PC-9 (cell line): ENCODE data around the gene MRPL27. TPM values are rescaled to one million over a fixed set of nuclear protein-coding genes. Genes with fewer than 3 reads are reported as not detected.

Experiments used
- BruUV-seq: library from RNA; stranded (reverse); fragments of 400-500 nt; replicated peaks from 2 replicates; lab custom pipeline; 2021; lab: Mats Ljungman, UMichigan
- CTCF ChIA-PET: fragments of 300-600 bp; sonication (Branson Sonifier 250); formaldehyde crosslinking; loops from one replicate; lab custom pipeline; 2022; ENCODE audit warnings: antibody characterized with exemption; lab: Charles Lee
- POLR2A ChIA-PET: fragments of 300-600 bp; sonication (Branson Sonifier 250); formaldehyde crosslinking; loops from one replicate; lab custom pipeline; 2022; ENCODE audit warnings: antibody characterized with exemption; ENCODE audit not compliant: unreplicated experiment; lab: Charles Lee
- DNase-seq, 2 experiments: peaks; one replicate each; pipeline versions ENCODE4 v3.0.0 to v3.0.0-alpha.2; 2015 to 2022; ENCODE audit warnings: mixed read lengths in 1 of 2
- H2AFZ ChIP-seq: fragments of 200-600 bp; sonication (generic); 2 replicates; pipeline ENCODE4 v1.8.1; 2017; ENCODE audit warnings: antibody characterized with exemption
- H3F3A ChIP-seq: fragments of 200-600 bp; sonication (generic); 2 replicates; pipeline ENCODE4 v1.8.1; 2017; ENCODE audit warnings: antibody characterized with exemption, mild to moderate bottlenecking, low read depth; ENCODE audit not compliant: insufficient read depth
- H3K27ac ChIP-seq: fragments of 200-600 bp; sonication (generic); 2 replicates; pipeline ENCODE4 v1.6.1; 2016; ENCODE audit warnings: mixed run types
- H3K27me3 ChIP-seq: fragments of 200-600 bp; sonication (generic); 2 replicates; pipeline ENCODE4 v1.6.1; 2016; ENCODE audit warnings: low read depth, mixed run types; ENCODE audit not compliant: insufficient read depth
- H3K36me3 ChIP-seq: fragments of 200-600 bp; sonication (generic); 2 replicates; pipeline ENCODE4 v1.6.1; 2016; ENCODE audit warnings: low read depth, mixed run types
- H3K4me1 ChIP-seq: fragments of 200-600 bp; sonication (generic); replicated peaks from 2 replicates; pipeline ENCODE4 v1.6.1; 2016; ENCODE audit warnings: mixed run types; ENCODE audit not compliant: insufficient read depth
- H3K4me2 ChIP-seq: fragments of 200-600 bp; sonication (generic); 2 replicates; pipeline ENCODE4 v1.6.1; 2017; ENCODE audit warnings: mixed run types
- H3K4me3 ChIP-seq: fragments of 200-600 bp; sonication (generic); 2 replicates; pipeline ENCODE4 v1.6.1; 2016; ENCODE audit warnings: mixed run types
- H3K79me2 ChIP-seq: fragments of 200-600 bp; sonication (generic); 2 replicates; pipeline ENCODE4 v1.6.1; 2017; ENCODE audit warnings: low read depth, mixed run types
- H3K9me2 ChIP-seq: fragments of 200-600 bp; sonication (generic); 2 replicates; pipeline ENCODE4 v1.8.1; 2017; ENCODE audit warnings: mild to moderate bottlenecking; ENCODE audit not compliant: insufficient read depth
- H3K9me3 ChIP-seq: fragments of 200-600 bp; sonication (generic); 2 replicates; pipeline ENCODE4 v1.8.1; 2016; ENCODE audit warnings: low read depth; ENCODE audit not compliant: insufficient read depth
- H4K20me1 ChIP-seq: fragments of 200-600 bp; sonication (generic); 2 replicates; pipeline ENCODE4 v1.8.1; 2017; ENCODE audit not compliant: insufficient read depth
- EZH2 ChIP-seq: fragments of 200-600 bp; sonication (generic); IDR thresholded peaks from 2 replicates; pipeline ENCODE4 v1.8.0; 2017; ENCODE audit warnings: antibody characterized with exemption, low read depth
- intact Hi-C: fragments of 100-400 bp; cut with micrococcal nuclease; formaldehyde crosslinking; loops from one replicate; pipeline ENCODE4 v1.10.0; 2022; ENCODE audit not compliant: unreplicated experiment
- total RNA-seq: library from RNA; stranded (reverse); gene quantifications from 2 replicates; pipeline ENCODE4 v1.2.3, GENCODE V29; 2021
- TF ChIP-seq, protein P1 (sequence below): fragments of 200-600 bp; sonication (generic); conservative IDR thresholded peaks from 2 replicates; pipeline ENCODE4 v1.6.1; 2017; ENCODE audit warnings: mixed run types, antibody characterized with exemption, mild to moderate bottlenecking, moderate library complexity

MRPL27 gene
- total RNA-seq, 1 experiment from 2014 or later, result 48.3 TPM

- H3K9me3 ChIP-seq, result no peaks in the 10 kb centered on the region
- no peaks in the 10 kb centered on the region for H3K9me2 ChIP-seq
- H3K4me3 ChIP-seq, result no peak overlapping the region
- DNase-seq, result no peak
- BruUV-seq, result no TSS peak
- no peak overlapping the region for H3K4me2 ChIP-seq
- no peaks in the 10 kb centered on the region for H3K36me3 ChIP-seq
- no peaks in the 10 kb centered on the region for H3F3A ChIP-seq
- H3K27me3 ChIP-seq, result no peaks in the 10 kb centered on the region
- CTCF ChIA-PET, result no interaction called here
- H3K4me1 ChIP-seq, result 0 out of 2 replicates have a peak, but pooled peaks cover under 1% of the 10 kb centered on the region
- TF ChIP-seq, protein P1, sequence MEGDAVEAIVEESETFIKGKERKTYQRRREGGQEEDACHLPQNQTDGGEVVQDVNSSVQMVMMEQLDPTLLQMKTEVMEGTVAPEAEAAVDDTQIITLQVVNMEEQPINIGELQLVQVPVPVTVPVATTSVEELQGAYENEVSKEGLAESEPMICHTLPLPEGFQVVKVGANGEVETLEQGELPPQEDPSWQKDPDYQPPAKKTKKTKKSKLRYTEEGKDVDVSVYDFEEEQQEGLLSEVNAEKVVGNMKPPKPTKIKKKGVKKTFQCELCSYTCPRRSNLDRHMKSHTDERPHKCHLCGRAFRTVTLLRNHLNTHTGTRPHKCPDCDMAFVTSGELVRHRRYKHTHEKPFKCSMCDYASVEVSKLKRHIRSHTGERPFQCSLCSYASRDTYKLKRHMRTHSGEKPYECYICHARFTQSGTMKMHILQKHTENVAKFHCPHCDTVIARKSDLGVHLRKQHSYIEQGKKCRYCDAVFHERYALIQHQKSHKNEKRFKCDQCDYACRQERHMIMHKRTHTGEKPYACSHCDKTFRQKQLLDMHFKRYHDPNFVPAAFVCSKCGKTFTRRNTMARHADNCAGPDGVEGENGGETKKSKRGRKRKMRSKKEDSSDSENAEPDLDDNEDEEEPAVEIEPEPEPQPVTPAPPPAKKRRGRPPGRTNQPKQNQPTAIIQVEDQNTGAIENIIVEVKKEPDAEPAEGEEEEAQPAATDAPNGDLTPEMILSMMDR, result no peak
- no peak for TF ChIP-seq EZH2
- no peaks in the 10 kb centered on the region for H4K20me1 ChIP-seq
- POLR2A ChIA-PET, result no interaction called here
- intact Hi-C loops, result no loop called here
- no peaks in the 10 kb centered on the region for H3K79me2 ChIP-seq
- no peak overlapping the region for H2AFZ ChIP-seq
- no peak overlapping the region for H3K27ac ChIP-seq
Measured at GRCh38 chr17:50414808-50415207, 41.8 kb upstream of the MRPL27 start.

- intact Hi-C loops, result no loop called here
- Histone ChIP-seq H3K36me3 (no peaks in the 10 kb centered on the region), H3K4me1 (no peaks in the 10 kb centered on the region), H3K27me3 (no peaks in the 10 kb centered on the region), H3K9me3 (no peaks in the 10 kb centered on the region), H3K27ac (no peak overlapping the region), H3K79me2 (no peaks in the 10 kb centered on the region), H3K9me2 (no peaks in the 10 kb centered on the region), H3F3A (no peaks in the 10 kb centered on the region), H4K20me1 (no peaks in the 10 kb centered on the region), H3K4me3 (no peak overlapping the region), H3K4me2 (no peak overlapping the region), H2AFZ (no peak overlapping the region)
- no peak for DNase-seq
- POLR2A ChIA-PET, result interaction anchor here (0.6 kb wide), 2 partner anchors 26 to 738 kb away, joined by 3 to 4 read pairs; no protein-coding TSS in a partner anchor
- no TSS peak for BruUV-seq
- CTCF ChIA-PET, result no interaction called here
- TF ChIP-seq EZH2, result no peak
- TF ChIP-seq, protein P1, result no peak
Measured at GRCh38 chr17:50412188-50412732, 39.3 kb upstream of the MRPL27 start.

DNA sequence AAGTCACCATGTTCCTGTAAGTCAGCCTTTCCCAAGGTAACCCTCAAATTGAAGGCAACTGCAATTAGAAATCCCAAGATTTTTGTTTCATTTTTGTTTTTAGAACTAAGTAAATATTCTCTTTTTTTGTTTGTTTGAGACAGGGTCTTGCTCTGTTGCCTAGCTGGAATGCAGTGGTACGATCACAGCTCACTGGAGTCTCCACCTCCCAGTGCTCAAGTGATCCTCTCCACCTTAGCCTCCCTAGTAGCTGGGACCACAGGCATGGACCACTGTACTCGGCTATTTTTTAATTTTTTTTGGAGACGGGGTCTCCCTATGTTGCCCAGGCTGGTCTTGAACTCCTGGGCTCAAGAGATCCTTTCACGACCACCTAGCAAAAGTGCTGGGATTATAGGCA is 34.9 kb upstream of the MRPL27 start:
- H3K9me3 ChIP-seq, result no peaks in the 10 kb centered on the region
- intact Hi-C loops, result no loop called here
- H3K4me2 ChIP-seq, result no peak overlapping the region
- TF ChIP-seq EZH2, result no peak
- TF ChIP-seq, protein P1, result no peak
- CTCF ChIA-PET, result no interaction called here
- H3K36me3 ChIP-seq, result no peaks in the 10 kb centered on the region
- no peaks in the 10 kb centered on the region for H3K27me3 ChIP-seq
- H3K79me2 ChIP-seq, result no peaks in the 10 kb centered on the region
- no peak overlapping the region for H3K27ac ChIP-seq
- DNase-seq, result no peak
- H3K4me3 ChIP-seq, result no peak overlapping the region
- no peaks in the 10 kb centered on the region for H3K9me2 ChIP-seq
- no peaks in the 10 kb centered on the region for H3F3A ChIP-seq
- H4K20me1 ChIP-seq, result no peaks in the 10 kb centered on the region
- no peak overlapping the region for H2AFZ ChIP-seq
- no TSS peak for BruUV-seq
- POLR2A ChIA-PET, result no interaction called here
- H3K4me1 ChIP-seq, result no peaks in the 10 kb centered on the region
